HG02763 (cell line): Measurements from ENCODE around the gene FBXL14.

ENCODE experiments used
- ATAC-seq: cut with Tn5 transposase; IDR thresholded peaks from one replicate; pipeline ENCODE4 v1.9.1; 2021; ENCODE audit warnings: mild to moderate bottlenecking, moderate library complexity; ENCODE audit not compliant: unreplicated experiment

Gene FBXL14

GRCh38 chr12:1539135-1539534, 55.2 kb downstream of the FBXL14 start:
- no peak for ATAC-seq

- no peak for ATAC-seq
Measured at GRCh38 chr12:1536817-1537216, 57.6 kb downstream of the FBXL14 start.

- peak; percentile 25 for ATAC-seq
Measured at GRCh38 chr12:1534748-1535147, 59.6 kb downstream of the FBXL14 start.

GRCh38 chr12:1533602-1534304, 60.6 kb downstream of the FBXL14 start:
- peak; percentile 46 for ATAC-seq

GRCh38 chr12:1533205-1533601, 61.2 kb downstream of the FBXL14 start:
- peak; percentile 5 for ATAC-seq

- ATAC-seq, result no peak
Measured at GRCh38 chr12:1532375-1533165, 61.8 kb downstream of the FBXL14 start.

- no peak for ATAC-seq
Measured at GRCh38 chr12:1531654-1532374, 62.6 kb downstream of the FBXL14 start.

- ATAC-seq, result no peak
Measured at GRCh38 chr12:1531153-1531653, 63.2 kb downstream of the FBXL14 start.

GRCh38 chr12:1530592-1531152, 63.7 kb downstream of the FBXL14 start:
- ATAC-seq, result no peak

GRCh38 chr12:1529862-1530591, 64.4 kb downstream of the FBXL14 start:
- ATAC-seq, result no peak

GRCh38 chr12:1529228-1529861, 65.0 kb downstream of the FBXL14 start:
- no peak for ATAC-seq

GRCh38 chr12:1528791-1529190, 65.6 kb downstream of the FBXL14 start:
- no peak for ATAC-seq

- no peak for ATAC-seq
Measured at GRCh38 chr12:1527789-1528188, 66.6 kb downstream of the FBXL14 start.

- no peak for ATAC-seq
Measured at GRCh38 chr12:1525858-1526257, 68.5 kb downstream of the FBXL14 start.

GRCh38 chr12:1523558-1524050, 70.8 kb downstream of the FBXL14 start:
- ATAC-seq, result no peak

- no peak for ATAC-seq
Measured at GRCh38 chr12:1523046-1523445, 71.3 kb downstream of the FBXL14 start.

GRCh38 chr12:1519642-1520041, 74.7 kb downstream of the FBXL14 start:
- ATAC-seq, result no peak

- ATAC-seq, result no peak
Measured at GRCh38 chr12:1518591-1519516, 75.5 kb downstream of the FBXL14 start.
